Stimulated activated memory B cell treated with anti-CD40 and anti-IgM and Interleukin-4, amounts not matched to agents 10 μg/mL and 1 μg/mL and 100 μg/mL, for 72 hours (primary cell): ENCODE measurements around the gene GMDS.

ENCODE experiments used
- ATAC-seq: fragments of 150-1000 bp; cut with Tn5 transposase; 2 replicates; pipeline ENCODE4 v1.10.0; 2021
- H3K27ac Mint-ChIP-seq: one replicate; pipeline ENCODE4 v1.8.0; 2022; ENCODE audit warnings: mild to moderate bottlenecking, mixed read lengths
- H3K27me3 Mint-ChIP-seq: one replicate; pipeline ENCODE4 v1.8.0; 2022; ENCODE audit warnings: mixed read lengths
- H3K36me3 Mint-ChIP-seq: one replicate; pipeline ENCODE4 v1.8.0; 2022; ENCODE audit warnings: mixed read lengths
- H3K4me1 Mint-ChIP-seq: one replicate; pipeline ENCODE4 v1.8.0; 2022; ENCODE audit warnings: mixed read lengths
- H3K4me3 Mint-ChIP-seq: one replicate; pipeline ENCODE4 v1.8.0; 2022; ENCODE audit warnings: mild to moderate bottlenecking, moderate library complexity, mixed read lengths
- H3K9me3 Mint-ChIP-seq: one replicate; pipeline ENCODE4 v1.8.0; 2022; ENCODE audit warnings: mixed read lengths

GMDS gene

GRCh38 chr6:1916334-1917070 lies 328.9 kb downstream of the GMDS start:
- Mint-ChIP-seq H3K4me1 (no peaks in the 10 kb centered on the region), H3K27me3 (no peaks in the 10 kb centered on the region), H3K4me3 (no peak overlapping the region), H3K27ac (no peak overlapping the region), H3K9me3 (no peaks in the 10 kb centered on the region), H3K36me3 (peaks cover 23% of the 10 kb centered on the region)
- no peak for ATAC-seq

- Mint-ChIP-seq H3K27me3 (no peaks in the 10 kb centered on the region), H3K27ac (no peak overlapping the region), H3K36me3 (peaks cover 19% of the 10 kb centered on the region), H3K4me1 (no peaks in the 10 kb centered on the region), H3K4me3 (no peak overlapping the region), H3K9me3 (no peaks in the 10 kb centered on the region)
- ATAC-seq, result no peak
Observed at GRCh38 chr6:1915226-1915625, 330.2 kb downstream of the GMDS start.

GRCh38 chr6:1913577-1913976 lies 331.8 kb downstream of the GMDS start:
- Mint-ChIP-seq H3K9me3 (no peaks in the 10 kb centered on the region), H3K4me1 (no peaks in the 10 kb centered on the region), H3K27ac (no peak overlapping the region), H3K4me3 (no peak overlapping the region), H3K36me3 (peaks cover 24% of the 10 kb centered on the region), H3K27me3 (no peaks in the 10 kb centered on the region)
- no peak for ATAC-seq

GRCh38 chr6:1912731-1913130 lies 332.7 kb downstream of the GMDS start:
- H3K4me1 Mint-ChIP-seq, result no peaks in the 10 kb centered on the region
- H3K36me3 Mint-ChIP-seq, result peaks cover 24% of the 10 kb centered on the region
- H3K4me3 Mint-ChIP-seq, result no peak overlapping the region
- ATAC-seq, result no peak
- no peak overlapping the region for H3K27ac Mint-ChIP-seq
- no peaks in the 10 kb centered on the region for H3K9me3 Mint-ChIP-seq
- H3K27me3 Mint-ChIP-seq, result no peaks in the 10 kb centered on the region

- H3K4me1 Mint-ChIP-seq, result no peaks in the 10 kb centered on the region
- no peaks in the 10 kb centered on the region for H3K9me3 Mint-ChIP-seq
- H3K27ac Mint-ChIP-seq, result no peak overlapping the region
- ATAC-seq, result no peak
- H3K4me3 Mint-ChIP-seq, result no peak overlapping the region
- H3K36me3 Mint-ChIP-seq, result peaks cover 24% of the 10 kb centered on the region
- no peaks in the 10 kb centered on the region for H3K27me3 Mint-ChIP-seq
Observed at GRCh38 chr6:1911474-1911873, 333.9 kb downstream of the GMDS start.

- Mint-ChIP-seq H3K36me3 (peaks cover 17% of the 10 kb centered on the region), H3K27ac (no peak overlapping the region), H3K27me3 (no peaks in the 10 kb centered on the region), H3K4me3 (no peak overlapping the region), H3K9me3 (no peaks in the 10 kb centered on the region), H3K4me1 (no peaks in the 10 kb centered on the region)
- ATAC-seq, result no peak
Observed at GRCh38 chr6:1910621-1911407, 334.6 kb downstream of the GMDS start.

- H3K4me3 Mint-ChIP-seq, result no peak overlapping the region
Observed at GRCh38 chr6:1908784-1909183, 336.6 kb downstream of the GMDS start.

GRCh38 chr6:1906609-1907008 lies 338.8 kb downstream of the GMDS start:
- Mint-ChIP-seq H3K27ac (no peak overlapping the region), H3K4me1 (no peaks in the 10 kb centered on the region), H3K36me3 (peaks cover 8% of the 10 kb centered on the region), H3K9me3 (no peaks in the 10 kb centered on the region), H3K4me3 (no peak overlapping the region), H3K27me3 (no peaks in the 10 kb centered on the region)
- no peak for ATAC-seq

More at GRCh38 chr6:1908784-1909183, 336.6 kb downstream of the GMDS start:
- Mint-ChIP-seq H3K4me1 (no peaks in the 10 kb centered on the region), H3K27me3 (no peaks in the 10 kb centered on the region), H3K36me3 (peaks cover 8% of the 10 kb centered on the region), H3K9me3 (no peaks in the 10 kb centered on the region), H3K27ac (no peak overlapping the region)
- no peak for ATAC-seq

GRCh38 chr6:1906014-1906413 lies 339.4 kb downstream of the GMDS start:
- no peak for ATAC-seq
- Mint-ChIP-seq H3K4me1 (no peaks in the 10 kb centered on the region), H3K36me3 (peaks cover 8% of the 10 kb centered on the region), H3K27me3 (no peaks in the 10 kb centered on the region), H3K27ac (no peak overlapping the region), H3K4me3 (no peak overlapping the region), H3K9me3 (no peaks in the 10 kb centered on the region)

- no peaks in the 10 kb centered on the region for H3K4me1 Mint-ChIP-seq
- no peak overlapping the region for H3K27ac Mint-ChIP-seq
- H3K27me3 Mint-ChIP-seq, result no peaks in the 10 kb centered on the region
- ATAC-seq, result no peak
- H3K9me3 Mint-ChIP-seq, result no peaks in the 10 kb centered on the region
- H3K4me3 Mint-ChIP-seq, result no peak overlapping the region
- H3K36me3 Mint-ChIP-seq, result peaks cover 10% of the 10 kb centered on the region
Observed at GRCh38 chr6:1904898-1905297, 340.5 kb downstream of the GMDS start.

GRCh38 chr6:1904466-1904799 lies 341.0 kb downstream of the GMDS start:
- H3K9me3 Mint-ChIP-seq, result no peaks in the 10 kb centered on the region
- no peaks in the 10 kb centered on the region for H3K27me3 Mint-ChIP-seq
- no peaks in the 10 kb centered on the region for H3K4me1 Mint-ChIP-seq
- H3K36me3 Mint-ChIP-seq, result peaks cover 8% of the 10 kb centered on the region
- no peak for ATAC-seq
- H3K4me3 Mint-ChIP-seq, result no peak overlapping the region
- no peak overlapping the region for H3K27ac Mint-ChIP-seq

- Mint-ChIP-seq H3K27ac (no peak overlapping the region), H3K36me3 (peaks cover 5% of the 10 kb centered on the region), H3K9me3 (no peaks in the 10 kb centered on the region), H3K4me3 (no peak overlapping the region), H3K4me1 (no peaks in the 10 kb centered on the region), H3K27me3 (no peaks in the 10 kb centered on the region)
- no peak for ATAC-seq
Observed at GRCh38 chr6:1903780-1904465, 341.5 kb downstream of the GMDS start.

- no peaks in the 10 kb centered on the region for H3K4me1 Mint-ChIP-seq
- no peak for ATAC-seq
- H3K36me3 Mint-ChIP-seq, result peaks cover 10% of the 10 kb centered on the region
- H3K27me3 Mint-ChIP-seq, result no peaks in the 10 kb centered on the region
- no peak overlapping the region for H3K4me3 Mint-ChIP-seq
- H3K27ac Mint-ChIP-seq, result no peak overlapping the region
- no peaks in the 10 kb centered on the region for H3K9me3 Mint-ChIP-seq
Observed at GRCh38 chr6:1901556-1901955, 343.8 kb downstream of the GMDS start.

GRCh38 chr6:1896897-1897296 lies 348.5 kb downstream of the GMDS start:
- H3K27ac Mint-ChIP-seq, result no peak overlapping the region
- no peak overlapping the region for H3K4me3 Mint-ChIP-seq
- no peaks in the 10 kb centered on the region for H3K4me1 Mint-ChIP-seq
- ATAC-seq, result no peak
- H3K27me3 Mint-ChIP-seq, result no peaks in the 10 kb centered on the region
- H3K36me3 Mint-ChIP-seq, result peaks cover 36% of the 10 kb centered on the region
- no peaks in the 10 kb centered on the region for H3K9me3 Mint-ChIP-seq

- Mint-ChIP-seq H3K36me3 (peaks cover 38% of the 10 kb centered on the region), H3K9me3 (no peaks in the 10 kb centered on the region), H3K27ac (no peak overlapping the region), H3K4me3 (no peak overlapping the region), H3K27me3 (no peaks in the 10 kb centered on the region), H3K4me1 (no peaks in the 10 kb centered on the region)
- ATAC-seq, result no peak
Observed at GRCh38 chr6:1895721-1896120, 349.7 kb downstream of the GMDS start.

- no peak for ATAC-seq
- Mint-ChIP-seq H3K27ac (no peak overlapping the region), H3K9me3 (no peaks in the 10 kb centered on the region), H3K27me3 (no peaks in the 10 kb centered on the region), H3K4me3 (no peak overlapping the region), H3K36me3 (peaks cover 42% of the 10 kb centered on the region), H3K4me1 (no peaks in the 10 kb centered on the region)
Observed at GRCh38 chr6:1894954-1895353, 350.5 kb downstream of the GMDS start.
